Adrenal gland (tissue), 12 donors: Measurements from ENCODE around the gene CSRNP2. TPM values are rescaled to one million over a fixed set of nuclear protein-coding genes. Genes with fewer than 3 reads are reported as not detected.
A peak's percentile ranks its signal among the peaks of the same experiment; 100 is the strongest.

ENCODE experiments used
- DNase-seq, 7 donors: peaks; one replicate each; pipeline ENCODE4 v3.0.0-alpha.2; 2019 to 2020
- H3K27ac ChIP-seq, 5 donors: fragments of 200-600 bp; sonication (generic) in 4 of 5; 1 replicate in 3 of 5; 2 replicates in 2 of 5; pipeline versions ENCODE4 v1.5.1 to v1.8.0; 2016 to 2020; ENCODE audit warnings: mild to moderate bottlenecking in 1 of 5
- H3K27me3 ChIP-seq: fragments of 200-600 bp; 2 replicates; pipeline ENCODE4 v1.8.0; 2021
- H3K36me3 ChIP-seq, 2 donors: fragments of 200-600 bp; replicated peaks in 1 of 2; 1 replicate in 1 of 2; 2 replicates in 1 of 2; pipeline versions ENCODE4 v1.5.1 to v1.8.0; 2018 to 2022
- H3K4me1 ChIP-seq, 2 donors: fragments of 200-600 bp; replicated peaks in 1 of 2; 1 replicate in 1 of 2; 2 replicates in 1 of 2; pipeline versions ENCODE4 v1.5.1 to v1.8.0; 2018 to 2021
- H3K4me3 ChIP-seq, 4 donors: fragments of 200-600 bp; sonication (generic) in 3 of 4; one replicate each; pipeline ENCODE4 v1.5.1; 2016 to 2018
- H3K9me3 ChIP-seq, 3 donors: fragments of 200-600 bp; sonication (generic) in 1 of 3; replicated peaks in 1 of 3; 1 replicate in 2 of 3; 2 replicates in 1 of 3; pipeline versions ENCODE4 v1.5.1 to v1.8.0; 2016 to 2021
- POLR2A ChIP-seq, 2 donors: fragments of 450-650 bp; IDR thresholded peaks; one replicate each; pipeline ENCODE4 v1.6.1; 2017; ENCODE audit warnings: antibody characterized with exemption in 2 of 2, mild to moderate bottlenecking in 2 of 2, moderate library complexity in 1 of 2
- WGBS, 4 donors: extraction: QIAGEN DNeasy Blood & Tissue Kit in 2 of 4; methylation state at CpG; one replicate each; pipeline versions ENCODE4 v1.1.5 to v1.1.7; 2013 to 2017; 5-methylcytosine and 5-hydroxymethylcytosine counted together
- intact Hi-C, 2 donors: fragments of 100-400 bp; cut with DNase I; formaldehyde crosslinking; loops; one replicate each; pipeline versions ENCODE4 v1.14.1 to v1.15.0; 2022 to 2023
- polyA plus RNA-seq, 3 donors: library from polyadenylated mRNA; stranded (reverse); fragments of 200-250 nt in 2 of 3; fragments of 350-450 nt in 1 of 3; fragmentation: Illumina TruSeq in 1 of 3; extraction: RNeasy Lipid Tissue Mini Kit (QIAGEN cat#74804) in 1 of 3; gene quantifications; one replicate each; pipeline ENCODE4 v1.2.3, GENCODE V29; 2013 to 2014
- total RNA-seq, 9 donors: library from RNA; depleted of rRNA in 4 of 9; stranded (reverse); fragments of >200 nt in 4 of 9; fragments of 120-200 nt in 1 of 9; fragmentation: NEBNext Ultra II Directional in 1 of 9; extraction: Animal tissue kit (Norgen Biotek cat#: 25700) in 1 of 9; gene quantifications; one replicate each; pipeline versions ENCODE4 v1.1.0 to v1.2.4, GENCODE V29; 2013 to 2023
- TF ChIP-seq, protein P1 (sequence below), 6 experiments: fragments of 450-650 bp in 4 of 6; fragments of 200-600 bp in 2 of 6; sonication (generic) in 1 of 6; IDR thresholded peaks; 1 replicate in 5 of 6; 2 replicates in 1 of 6; pipeline versions ENCODE4 v1.5.1 to v1.8.0; 2016 to 2021; ENCODE audit warnings: antibody characterized with exemption in 6 of 6, mild to moderate bottlenecking in 2 of 6, moderate library complexity in 1 of 6
- donor health status: healthy with polysubstance abuse.
- donor health status: Bipolar disorder and iron deficiency.
- donor health status: DM: yes; HTN: yes; CAD: no.
- donor health status: DM: no; HTN: no; CAD: no.
- donor health status: DM: no; HTN: no; CAD: no.
- donor health status: DM: yes; HTN: yes; CAD: no.

Gene CSRNP2
- total and polyA plus RNA-seq, 12 donors = 15.6 to 29.2 (median 22.7) TPM

DNA sequence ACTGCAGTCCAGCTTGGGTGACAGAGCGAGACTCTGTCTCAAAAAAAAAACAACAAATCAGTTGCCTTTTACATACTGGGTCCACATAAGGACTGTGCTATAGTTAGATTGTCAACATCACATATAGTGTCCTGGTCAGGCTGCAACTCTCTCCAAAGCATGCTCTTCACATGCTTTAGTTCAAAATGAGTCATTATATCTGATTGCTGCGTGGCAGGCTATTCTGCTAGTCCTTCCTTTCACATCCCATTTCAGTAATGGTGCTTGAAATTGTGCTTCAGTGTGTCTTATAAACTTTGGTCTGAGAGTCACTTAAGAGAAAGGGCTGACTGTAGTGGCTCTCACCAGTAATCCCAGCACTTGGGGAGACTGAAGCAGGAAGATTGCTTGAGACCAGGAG, 28.3 kb downstream of the CSRNP2 start:
- H3K4me3 ChIP-seq = no peak overlapping the region
- no peaks in the 10 kb centered on the region for H3K9me3 ChIP-seq
- no peak for TF ChIP-seq POLR2A (IDR thresholded peaks at IDR 0.05)
- TF ChIP-seq, protein P1, sequence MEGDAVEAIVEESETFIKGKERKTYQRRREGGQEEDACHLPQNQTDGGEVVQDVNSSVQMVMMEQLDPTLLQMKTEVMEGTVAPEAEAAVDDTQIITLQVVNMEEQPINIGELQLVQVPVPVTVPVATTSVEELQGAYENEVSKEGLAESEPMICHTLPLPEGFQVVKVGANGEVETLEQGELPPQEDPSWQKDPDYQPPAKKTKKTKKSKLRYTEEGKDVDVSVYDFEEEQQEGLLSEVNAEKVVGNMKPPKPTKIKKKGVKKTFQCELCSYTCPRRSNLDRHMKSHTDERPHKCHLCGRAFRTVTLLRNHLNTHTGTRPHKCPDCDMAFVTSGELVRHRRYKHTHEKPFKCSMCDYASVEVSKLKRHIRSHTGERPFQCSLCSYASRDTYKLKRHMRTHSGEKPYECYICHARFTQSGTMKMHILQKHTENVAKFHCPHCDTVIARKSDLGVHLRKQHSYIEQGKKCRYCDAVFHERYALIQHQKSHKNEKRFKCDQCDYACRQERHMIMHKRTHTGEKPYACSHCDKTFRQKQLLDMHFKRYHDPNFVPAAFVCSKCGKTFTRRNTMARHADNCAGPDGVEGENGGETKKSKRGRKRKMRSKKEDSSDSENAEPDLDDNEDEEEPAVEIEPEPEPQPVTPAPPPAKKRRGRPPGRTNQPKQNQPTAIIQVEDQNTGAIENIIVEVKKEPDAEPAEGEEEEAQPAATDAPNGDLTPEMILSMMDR (IDR thresholded peaks at IDR 0.05) = no peak
- DNase-seq = no peak
- no peak overlapping the region for H3K27ac ChIP-seq
- 88 to 97% (median 92%) methylated on average over 2 of the region's 2 CpGs for WGBS, 4 donors
- peaks cover 0 to 8% of the 10 kb centered on the region in 2 donors for H3K4me1 ChIP-seq
- peaks cover 0 to 83% of the 10 kb centered on the region in 2 donors for H3K36me3 ChIP-seq
- intact Hi-C loops = loop anchor here in 1 of 2 donors (10.0 kb wide), 1 partner anchor 180 kb away; the partner anchor contains the start of gene DAZAP2
- no peaks in the 10 kb centered on the region for H3K27me3 ChIP-seq

DNA sequence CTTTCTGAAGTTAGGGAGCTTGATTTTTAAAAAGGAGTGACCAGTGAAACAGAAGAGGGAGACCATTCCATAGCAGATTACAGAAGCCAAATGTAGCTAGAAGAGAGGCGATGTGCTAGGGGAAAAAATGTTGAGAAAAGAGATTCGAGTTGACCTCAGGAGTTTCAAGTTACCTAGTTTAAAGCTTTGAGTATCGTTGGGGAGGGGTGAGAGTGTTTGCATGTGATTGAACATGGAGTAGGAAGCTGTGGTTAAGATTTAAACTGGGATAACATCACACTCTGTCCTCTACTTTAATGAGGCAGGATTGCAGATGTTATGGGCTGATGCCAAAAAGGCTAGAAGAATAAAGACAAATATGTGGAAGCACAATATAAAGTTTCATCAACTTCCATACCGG, 31.6 kb downstream of the CSRNP2 start:
- TF ChIP-seq POLR2A (IDR thresholded peaks at IDR 0.05) = no peak
- TF ChIP-seq, protein P1 (IDR thresholded peaks at IDR 0.05) = no peak
- H3K4me3 ChIP-seq = no peak overlapping the region
- intact Hi-C loops = loop anchor here in 1 of 2 donors (5.0 to 10.0 kb wide), 2 partner anchors 36 to 183 kb away; partner anchors contain the start of gene DAZAP2
- H3K27ac ChIP-seq = no peak overlapping the region
- H3K4me1 ChIP-seq = peaks cover 15 to 25% of the 10 kb centered on the region in 2 donors
- no peak for DNase-seq
- 71 to 84% (median 78%) methylated on average over 4 of the region's 4 CpGs for WGBS, 4 donors
- no peaks in the 10 kb centered on the region for H3K27me3 ChIP-seq
- peaks cover 0 to 50% of the 10 kb centered on the region in 2 donors for H3K36me3 ChIP-seq
- no peaks in the 10 kb centered on the region for H3K9me3 ChIP-seq

DNA sequence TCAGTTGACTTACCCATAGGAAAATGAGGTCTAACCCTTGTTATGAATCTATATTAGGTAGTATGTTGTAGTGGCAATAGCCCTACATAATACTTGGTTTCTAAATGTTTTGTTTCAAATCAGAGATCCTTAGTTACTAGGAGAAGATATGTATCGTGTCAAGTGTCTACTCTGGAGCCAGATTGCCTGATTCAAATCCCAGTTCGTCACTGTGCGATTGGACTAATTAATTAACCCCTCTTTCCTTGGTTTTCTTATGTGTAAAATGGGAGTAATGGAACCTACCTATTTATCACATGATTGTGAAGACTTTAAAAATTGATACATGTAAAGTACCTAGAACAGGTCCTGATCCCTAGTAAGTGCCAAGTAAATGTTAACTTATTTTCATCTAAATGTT, 33.9 kb downstream of the CSRNP2 start:
- TF ChIP-seq, protein P1 (IDR thresholded peaks at IDR 0.05) = no peak
- TF ChIP-seq POLR2A (IDR thresholded peaks at IDR 0.05) = no peak
- peaks cover 0 to 30% of the 10 kb centered on the region in 2 donors for H3K36me3 ChIP-seq
- no peaks in the 10 kb centered on the region for H3K27me3 ChIP-seq
- no peaks in the 10 kb centered on the region for H3K9me3 ChIP-seq
- no peak overlapping the region for H3K27ac ChIP-seq
- DNase-seq = no peak
- WGBS, 4 donors = 65 to 82% (median 71%) methylated on average over 3 of the region's 3 CpGs
- H3K4me1 ChIP-seq = peaks cover 15 to 25% of the 10 kb centered on the region in 2 donors
- no peak overlapping the region for H3K4me3 ChIP-seq
- intact Hi-C loops = loop anchor here in 1 of 2 donors (5.0 kb wide), 1 partner anchor 293 kb away; no protein-coding TSS in a partner anchor

DNA sequence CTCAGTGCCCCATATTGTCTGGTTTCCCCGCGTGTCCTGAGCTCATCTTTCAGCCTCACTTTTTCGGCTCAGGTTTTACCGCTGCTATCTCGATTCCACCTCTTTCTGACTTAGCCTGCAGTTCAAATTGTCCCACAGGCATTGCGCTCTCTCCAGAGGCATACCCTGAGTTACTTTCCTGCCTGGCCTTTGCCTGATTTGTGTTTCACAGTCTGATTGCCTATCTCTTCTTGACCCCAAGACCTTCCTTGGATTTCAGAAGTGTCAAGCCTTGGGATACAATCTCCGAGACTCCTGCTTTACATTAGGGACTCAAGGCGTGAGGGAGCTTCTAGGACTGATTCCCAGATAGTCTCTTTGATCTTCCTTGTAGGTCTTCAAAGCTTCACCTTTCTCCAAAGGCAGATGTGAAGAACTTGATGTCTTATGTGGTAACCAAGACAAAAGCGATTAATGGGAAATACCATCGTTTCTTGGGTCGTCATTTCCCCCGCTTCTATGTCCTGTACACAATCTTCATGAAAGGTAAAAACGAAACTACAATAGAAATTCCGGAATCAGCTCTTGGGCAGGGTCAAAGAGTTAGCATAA, 34.6 kb downstream of the CSRNP2 start:
- peaks cover 15 to 21% of the 10 kb centered on the region in 2 donors for H3K4me1 ChIP-seq
- H3K9me3 ChIP-seq = no peaks in the 10 kb centered on the region
- H3K27me3 ChIP-seq = no peaks in the 10 kb centered on the region
- peak overlapping the region in 4 of 5 donors; percentile 92 to 96 (median 93) for H3K27ac ChIP-seq
- WGBS, 4 donors = 19 to 25% (median 22%) methylated on average over 14 of the region's 14 CpGs
- intact Hi-C loops = loop anchor here in 1 of 2 donors (5.0 kb wide), 1 partner anchor 294 kb away; no protein-coding TSS in a partner anchor
- peak in 1 of 7 donors; percentile 12 for DNase-seq
- H3K4me3 ChIP-seq = peak overlapping the region; percentile 35 to 92 (median 60)
- TF ChIP-seq POLR2A (IDR thresholded peaks at IDR 0.05) = no peak
- TF ChIP-seq, protein P1 (IDR thresholded peaks at IDR 0.05) = no peak
- H3K36me3 ChIP-seq = peaks cover 0 to 22% of the 10 kb centered on the region in 2 donors
